Vagina (tissue), 2 donors: ENCODE data around the gene ABTB1. TPM values are rescaled to one million over a fixed set of nuclear protein-coding genes. Genes with fewer than 3 reads are reported as not detected.

Experiments
- DNase-seq, 2 donors: peaks; one replicate each; pipeline ENCODE4 v3.0.0-alpha.2; 2017; ENCODE audit errors: extremely low spot score in 2 of 2
- H3K27ac ChIP-seq: fragments of 200-600 bp; sonication (generic); one replicate; pipeline ENCODE4 v1.5.1; 2019
- H3K27me3 ChIP-seq: fragments of 200-600 bp; sonication (generic); one replicate; pipeline ENCODE4 v1.5.1; 2019
- H3K36me3 ChIP-seq, 2 donors: fragments of 200-600 bp; sonication (generic); one replicate each; pipeline ENCODE4 v1.5.1; 2017 to 2019
- H3K4me1 ChIP-seq: fragments of 200-600 bp; sonication (generic); one replicate; pipeline ENCODE4 v1.5.1; 2019
- H3K4me3 ChIP-seq, 2 donors: fragments of 200-600 bp; sonication (generic); 1 replicate in 1 of 2; 2 replicates in 1 of 2; pipeline ENCODE4 v1.5.1; 2016 to 2019
- H3K9me3 ChIP-seq: fragments of 200-600 bp; sonication (generic); one replicate; pipeline ENCODE4 v1.5.1; 2019
- CTCF ChIP-seq, 3 experiments: fragments of 450-650 bp in 2 of 3; fragments of 200-600 bp in 1 of 3; sonication (generic) in 1 of 3; IDR thresholded peaks; one replicate each; pipeline ENCODE4 v1.5.1; 2017 to 2019; ENCODE audit warnings: antibody characterized with exemption in 3 of 3, mild to moderate bottlenecking in 2 of 3, moderate library complexity in 2 of 3
- POLR2A ChIP-seq, 2 donors: fragments of 450-650 bp; IDR thresholded peaks; one replicate each; pipeline ENCODE4 v1.6.1; 2017; ENCODE audit warnings: antibody characterized with exemption in 2 of 2, mild to moderate bottlenecking in 2 of 2, moderate library complexity in 2 of 2
- POLR2AphosphoS5 ChIP-seq, 2 donors: sonication (generic); formaldehyde crosslinking; IDR thresholded peaks; one replicate each; pipeline ENCODE4 v1.9.0; 2017; ENCODE audit warnings: antibody characterized with exemption in 2 of 2, mild to moderate bottlenecking in 2 of 2, low read depth in 1 of 2; ENCODE audit not compliant: insufficient read depth in 1 of 2
- intact Hi-C: fragments of 100-400 bp; cut with DNase I; formaldehyde crosslinking; loops from one replicate; pipeline ENCODE4 v1.15.1; 2023
- total RNA-seq: library from RNA; depleted of rRNA; stranded (reverse); fragments of >200 nt; gene quantifications from one replicate; pipeline ENCODE4 v1.2.3, GENCODE V29; 2016

Gene ABTB1
- total RNA-seq, 1 donor from 2014 or later, result 59.7 TPM

DNA sequence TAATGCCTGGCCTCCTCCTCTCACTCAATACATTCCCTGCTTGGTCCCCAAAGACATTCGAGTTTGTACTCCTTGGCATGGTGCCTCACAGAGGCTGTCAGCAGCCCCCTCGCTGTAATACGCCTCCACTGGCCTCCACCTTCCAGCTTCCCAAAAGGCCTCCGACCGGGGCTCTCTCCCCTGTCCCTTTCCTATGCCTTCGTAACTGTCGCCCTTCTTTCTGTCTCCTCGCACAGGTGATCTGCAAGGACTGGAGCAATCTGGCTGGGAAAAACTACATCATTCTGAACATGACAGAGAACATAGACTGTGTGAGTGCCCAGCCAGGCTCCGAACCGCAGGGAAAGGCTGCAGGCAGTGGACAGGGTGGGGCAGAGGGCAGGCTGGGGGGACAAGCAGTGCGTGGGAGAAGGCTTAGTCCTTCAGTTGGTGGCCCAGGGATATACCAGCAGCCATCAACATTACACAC, 10.7 kb upstream of the ABTB1 start:
- Histone ChIP-seq H3K4me3 (no peak overlapping the region), H3K27me3 (no peaks in the 10 kb centered on the region), H3K9me3 (no peaks in the 10 kb centered on the region), H3K4me1 (no peaks in the 10 kb centered on the region), H3K27ac (no peak overlapping the region), H3K36me3 (no peaks in the 10 kb centered on the region)
- no peak for TF ChIP-seq CTCF (IDR thresholded peaks at IDR 0.05)
- intact Hi-C loops, result no loop called here
- peak in 1 of 2 donors; percentile 61 for DNase-seq

GRCh38 chr3:127663151-127663550, 9.6 kb upstream of the ABTB1 start:
- no peak for DNase-seq
- Histone ChIP-seq H3K4me1 (no peaks in the 10 kb centered on the region), H3K27ac (no peak overlapping the region), H3K9me3 (no peaks in the 10 kb centered on the region), H3K4me3 (no peak overlapping the region), H3K27me3 (no peaks in the 10 kb centered on the region), H3K36me3 (no peaks in the 10 kb centered on the region)
- TF ChIP-seq POLR2A (IDR thresholded peaks at IDR 0.05) (no peak), POLR2AphosphoS5 (IDR thresholded peaks at IDR 0.05; ENCODE audit: insufficient read depth in 1 of 2, low read depth in 1 of 2) (no peak), CTCF (IDR thresholded peaks at IDR 0.05) (no peak)
- intact Hi-C loops, result no loop called here

DNA sequence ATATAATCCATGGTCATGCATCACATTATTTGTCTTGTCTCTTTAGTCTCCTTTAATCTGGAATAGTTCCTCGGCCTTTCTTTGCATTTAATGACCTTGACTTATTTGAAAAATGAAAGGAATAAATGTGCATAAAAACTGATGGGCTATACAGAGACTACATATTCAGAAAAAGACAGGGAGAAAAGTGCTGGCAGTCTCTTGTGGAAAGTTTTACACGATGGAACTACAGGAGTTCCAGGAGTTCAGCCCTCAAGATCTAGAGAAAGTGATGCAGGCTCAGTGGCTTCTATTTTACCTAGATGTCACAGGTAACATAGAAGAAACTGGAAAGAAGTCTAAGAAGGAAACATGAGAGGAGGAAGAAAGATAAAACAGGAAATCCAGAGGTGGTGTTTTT, 7.6 kb upstream of the ABTB1 start:
- no peaks in the 10 kb centered on the region for H3K27me3 ChIP-seq
- intact Hi-C loops, result no loop called here
- no peak overlapping the region for H3K27ac ChIP-seq
- no peak overlapping the region for H3K4me3 ChIP-seq
- no peaks in the 10 kb centered on the region for H3K36me3 ChIP-seq
- H3K4me1 ChIP-seq, result no peaks in the 10 kb centered on the region
- H3K9me3 ChIP-seq, result no peaks in the 10 kb centered on the region
- DNase-seq, result no peak
- TF ChIP-seq POLR2A (IDR thresholded peaks at IDR 0.05) (no peak), POLR2AphosphoS5 (IDR thresholded peaks at IDR 0.05; ENCODE audit: insufficient read depth in 1 of 2, low read depth in 1 of 2) (no peak), CTCF (IDR thresholded peaks at IDR 0.05) (no peak)

DNA sequence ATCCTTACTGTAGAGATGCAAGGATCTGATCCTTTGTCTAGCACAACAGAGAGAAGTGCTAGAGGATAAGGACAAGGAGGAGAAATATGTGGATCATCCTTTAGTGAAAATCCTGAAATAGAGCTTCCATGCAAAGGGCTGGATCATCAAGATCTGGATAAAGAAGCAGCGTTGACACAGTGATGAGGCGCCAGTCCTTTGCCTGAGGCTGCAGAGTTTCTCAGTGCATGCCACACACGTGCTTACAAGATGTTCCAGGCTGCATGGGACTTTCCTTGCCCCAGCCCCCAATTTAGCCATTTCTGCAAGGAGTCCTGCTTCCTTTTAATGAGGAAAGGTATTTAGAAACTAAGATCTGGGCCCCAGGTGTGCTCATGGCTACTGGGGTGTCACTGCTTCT, 7.2 kb upstream of the ABTB1 start:
- intact Hi-C loops, result no loop called here
- no peaks in the 10 kb centered on the region for H3K9me3 ChIP-seq
- no peaks in the 10 kb centered on the region for H3K36me3 ChIP-seq
- DNase-seq, result no peak
- H3K4me1 ChIP-seq, result no peaks in the 10 kb centered on the region
- H3K4me3 ChIP-seq, result no peak overlapping the region
- no peak for TF ChIP-seq POLR2A (IDR thresholded peaks at IDR 0.05)
- no peaks in the 10 kb centered on the region for H3K27me3 ChIP-seq
- H3K27ac ChIP-seq, result no peak overlapping the region

GRCh38 chr3:127666676-127667075, 6.1 kb upstream of the ABTB1 start:
- H3K4me3 ChIP-seq, result no peak overlapping the region

More at GRCh38 chr3:127666676-127667075, 6.1 kb upstream of the ABTB1 start:
- Histone ChIP-seq H3K27ac (no peak overlapping the region), H3K36me3 (no peaks in the 10 kb centered on the region), H3K9me3 (no peaks in the 10 kb centered on the region), H3K4me1 (peaks cover 6% of the 10 kb centered on the region), H3K27me3 (no peaks in the 10 kb centered on the region)
- no peak for TF ChIP-seq CTCF (IDR thresholded peaks at IDR 0.05)
- intact Hi-C loops, result no loop called here
- DNase-seq, result peak in 1 of 2 donors; percentile 6
